ENCODE data around the gene CORO2A.

The CORO2A gene

DNA sequence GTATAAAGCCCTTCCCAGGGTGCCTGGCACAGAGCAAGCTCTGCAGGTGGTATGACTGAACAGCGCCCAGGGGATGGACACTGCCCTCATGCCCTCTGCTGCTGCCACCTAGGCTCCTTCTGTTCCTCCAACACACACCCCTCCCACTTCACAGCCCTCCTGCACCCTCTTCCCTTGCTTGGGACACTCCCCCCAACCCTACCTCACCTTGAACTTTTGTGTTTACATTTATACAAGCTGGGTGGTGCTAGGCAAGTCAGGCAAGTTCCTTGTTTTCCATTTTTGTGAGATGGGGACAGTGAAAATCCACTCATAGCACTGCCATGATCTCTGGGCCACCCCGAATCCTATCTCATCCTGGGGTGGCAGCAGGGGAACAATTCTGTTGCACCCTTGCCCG lies 18.8 kb upstream of the CORO2A start:
- Histone ChIP-seq H3K4me2 (ENCODE audit: low read length) (no peak overlapping the region), H3K36me3 (replicated peaks; ENCODE audit: low read depth, low read length) (no peaks in the 10 kb centered on the region), H3K4me1 (ENCODE audit: low read length) (0 out of 2 replicates have a peak, but pooled peaks cover under 1% of the 10 kb centered on the region), H4K20me1 (ENCODE audit: insufficient read depth, low read length) (no peaks in the 10 kb centered on the region), H3K79me2 (ENCODE audit: low read length) (no peaks in the 10 kb centered on the region), H3K9me3 (ENCODE audit: insufficient read depth, low read length) (no peaks in the 10 kb centered on the region), H3K27me3 (ENCODE audit: low read depth, low read length) (no peaks in the 10 kb centered on the region), H3K27ac (ENCODE audit: low read length) (no peak overlapping the region), H3K9ac (ENCODE audit: low read length) (no peak overlapping the region), H2AFZ (ENCODE audit: low read depth, low read length) (no peak overlapping the region), H3K4me3 (ENCODE audit: low read length) (no peak overlapping the region)
- TF ChIP-seq EZH2phosphoT487 (IDR thresholded peaks at IDR 0.05; ENCODE audit: low read depth): no peak
- TF ChIP-seq, protein P1, sequence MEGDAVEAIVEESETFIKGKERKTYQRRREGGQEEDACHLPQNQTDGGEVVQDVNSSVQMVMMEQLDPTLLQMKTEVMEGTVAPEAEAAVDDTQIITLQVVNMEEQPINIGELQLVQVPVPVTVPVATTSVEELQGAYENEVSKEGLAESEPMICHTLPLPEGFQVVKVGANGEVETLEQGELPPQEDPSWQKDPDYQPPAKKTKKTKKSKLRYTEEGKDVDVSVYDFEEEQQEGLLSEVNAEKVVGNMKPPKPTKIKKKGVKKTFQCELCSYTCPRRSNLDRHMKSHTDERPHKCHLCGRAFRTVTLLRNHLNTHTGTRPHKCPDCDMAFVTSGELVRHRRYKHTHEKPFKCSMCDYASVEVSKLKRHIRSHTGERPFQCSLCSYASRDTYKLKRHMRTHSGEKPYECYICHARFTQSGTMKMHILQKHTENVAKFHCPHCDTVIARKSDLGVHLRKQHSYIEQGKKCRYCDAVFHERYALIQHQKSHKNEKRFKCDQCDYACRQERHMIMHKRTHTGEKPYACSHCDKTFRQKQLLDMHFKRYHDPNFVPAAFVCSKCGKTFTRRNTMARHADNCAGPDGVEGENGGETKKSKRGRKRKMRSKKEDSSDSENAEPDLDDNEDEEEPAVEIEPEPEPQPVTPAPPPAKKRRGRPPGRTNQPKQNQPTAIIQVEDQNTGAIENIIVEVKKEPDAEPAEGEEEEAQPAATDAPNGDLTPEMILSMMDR (IDR thresholded peaks at IDR 0.05; ENCODE audit: low read depth, low read length): no peak

DNA sequence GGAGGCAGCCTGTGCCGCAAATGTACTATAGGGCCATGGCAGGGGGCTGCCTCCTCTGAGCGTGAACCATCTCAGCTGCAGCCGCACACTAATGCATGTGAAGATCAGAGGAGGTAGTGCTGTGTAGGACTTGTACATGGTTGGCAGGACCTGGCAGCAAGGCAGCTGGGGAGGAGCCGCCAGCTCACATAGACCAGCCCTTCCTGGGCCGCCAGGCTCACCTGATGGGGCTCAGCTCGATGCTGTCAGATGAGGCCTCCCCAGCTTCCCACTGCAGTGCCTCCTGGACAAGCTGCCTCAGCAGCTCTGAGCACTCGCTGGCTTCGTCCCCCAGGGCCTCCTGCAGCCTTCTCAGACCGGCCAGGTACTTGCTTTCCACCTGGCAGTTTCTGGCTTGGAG lies 18.0 kb upstream of the CORO2A start:
- no peaks in the 10 kb centered on the region for H3K79me2 ChIP-seq (ENCODE audit: low read length)
- H3K4me3 ChIP-seq (ENCODE audit: low read length): no peak overlapping the region
- no peak for TF ChIP-seq EZH2phosphoT487 (IDR thresholded peaks at IDR 0.05; ENCODE audit: low read depth)
- TF ChIP-seq, protein P1 (IDR thresholded peaks at IDR 0.05; ENCODE audit: low read depth, low read length): no peak
- no peaks in the 10 kb centered on the region for H3K27me3 ChIP-seq (ENCODE audit: low read depth, low read length)
- no peaks in the 10 kb centered on the region for H3K9me3 ChIP-seq (ENCODE audit: insufficient read depth, low read length)
- no peak overlapping the region for H3K9ac ChIP-seq (ENCODE audit: low read length)
- H3K4me2 ChIP-seq (ENCODE audit: low read length): no peak overlapping the region
- H4K20me1 ChIP-seq (ENCODE audit: insufficient read depth, low read length): no peaks in the 10 kb centered on the region
- peaks cover 6% of the 10 kb centered on the region for H3K4me1 ChIP-seq (ENCODE audit: low read length)
- no peak overlapping the region for H2AFZ ChIP-seq (ENCODE audit: low read depth, low read length)
- H3K36me3 ChIP-seq (replicated peaks; ENCODE audit: low read depth, low read length): no peaks in the 10 kb centered on the region
- no peak overlapping the region for H3K27ac ChIP-seq (ENCODE audit: low read length)

DNA sequence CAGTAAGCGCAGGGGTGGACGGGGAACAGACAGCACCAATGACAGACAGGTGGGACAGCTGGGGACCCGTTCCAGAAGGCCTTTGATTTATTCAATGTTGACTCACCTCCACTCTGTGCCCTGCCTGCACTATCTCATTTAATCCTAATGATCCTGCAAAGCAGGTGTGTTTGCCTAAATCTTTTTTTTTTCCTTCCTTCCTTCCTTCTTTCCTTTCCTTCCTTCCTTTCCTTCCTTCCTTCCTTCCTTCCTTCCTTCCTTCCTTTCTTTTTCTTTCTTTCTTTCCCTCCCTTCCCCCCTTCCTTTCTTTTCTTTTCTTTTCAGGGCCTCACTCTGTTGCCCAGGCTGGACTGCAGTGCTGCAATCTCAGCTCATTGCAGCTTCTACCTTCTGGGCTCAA lies 17.1 kb upstream of the CORO2A start:
- Histone ChIP-seq H3K4me3 (ENCODE audit: low read length) (no peak overlapping the region), H4K20me1 (ENCODE audit: insufficient read depth, low read length) (no peaks in the 10 kb centered on the region), H3K27me3 (ENCODE audit: low read depth, low read length) (no peaks in the 10 kb centered on the region), H3K9me3 (ENCODE audit: insufficient read depth, low read length) (no peaks in the 10 kb centered on the region), H3K36me3 (replicated peaks; ENCODE audit: low read depth, low read length) (no peaks in the 10 kb centered on the region), H2AFZ (ENCODE audit: low read depth, low read length) (no peak overlapping the region), H3K27ac (ENCODE audit: low read length) (no peak overlapping the region), H3K4me2 (ENCODE audit: low read length) (no peak overlapping the region), H3K4me1 (ENCODE audit: low read length) (peaks cover 6% of the 10 kb centered on the region), H3K9ac (ENCODE audit: low read length) (no peak overlapping the region), H3K79me2 (ENCODE audit: low read length) (no peaks in the 10 kb centered on the region)
- no peak for TF ChIP-seq EZH2phosphoT487 (IDR thresholded peaks at IDR 0.05; ENCODE audit: low read depth)
- TF ChIP-seq, protein P1 (IDR thresholded peaks at IDR 0.05; ENCODE audit: low read depth, low read length): no peak

DNA sequence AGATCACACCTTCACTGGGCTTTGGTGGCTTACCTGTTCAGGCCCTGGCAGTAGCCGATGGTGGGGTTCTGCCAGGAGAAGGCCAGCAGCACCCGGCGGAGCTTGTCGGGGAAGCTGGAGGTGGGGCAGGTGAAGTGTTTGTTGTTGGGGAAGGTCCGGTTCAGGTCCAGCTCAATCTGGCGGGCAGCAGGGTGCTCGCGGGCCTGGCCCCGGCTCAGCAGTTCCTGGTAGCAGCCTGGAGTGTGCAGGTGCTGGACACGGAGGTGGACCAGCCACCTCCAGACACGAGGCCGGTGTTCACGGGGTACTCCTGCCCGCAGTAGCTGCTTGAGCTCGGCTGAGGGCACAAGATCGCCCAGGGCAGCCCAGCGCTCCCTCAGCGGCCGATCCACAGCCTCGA lies 16.2 kb upstream of the CORO2A start:
- Histone ChIP-seq H3K27me3 (ENCODE audit: low read depth, low read length) (no peaks in the 10 kb centered on the region), H3K4me1 (ENCODE audit: low read length) (peaks cover 6% of the 10 kb centered on the region), H3K4me3 (ENCODE audit: low read length) (no peak overlapping the region), H4K20me1 (ENCODE audit: insufficient read depth, low read length) (no peaks in the 10 kb centered on the region), H3K4me2 (ENCODE audit: low read length) (no peak overlapping the region), H3K27ac (ENCODE audit: low read length) (no peak overlapping the region), H3K9ac (ENCODE audit: low read length) (no peak overlapping the region), H2AFZ (ENCODE audit: low read depth, low read length) (no peak overlapping the region), H3K36me3 (replicated peaks; ENCODE audit: low read depth, low read length) (no peaks in the 10 kb centered on the region), H3K79me2 (ENCODE audit: low read length) (no peaks in the 10 kb centered on the region), H3K9me3 (ENCODE audit: insufficient read depth, low read length) (no peaks in the 10 kb centered on the region)
- TF ChIP-seq, protein P1 (IDR thresholded peaks at IDR 0.05; ENCODE audit: low read depth, low read length): no peak
- no peak for TF ChIP-seq EZH2phosphoT487 (IDR thresholded peaks at IDR 0.05; ENCODE audit: low read depth)

Data from OCI-LY3 (cell line).